B cell (primary cell): ENCODE measurements around the gene RELB. TPM values are rescaled to one million over a fixed set of nuclear protein-coding genes. Genes with fewer than 3 reads are reported as not detected.

Experiments used
- ATAC-seq: fragments of 200-7000 bp; cut with Tn5 transposase; one replicate; pipeline ENCODE4 v1.10.0; 2021; ENCODE audit warnings: low read depth, mild to moderate bottlenecking, moderate number of reproducible peaks, moderate library complexity
- CTCF ChIA-PET: fragments of 350-600 bp; sonication (Branson Sonifier 250); formaldehyde crosslinking; loops from one replicate; lab custom pipeline; 2021; ENCODE audit warnings: antibody characterized with exemption, inconsistent platforms; lab: Charles Lee
- POLR2A ChIA-PET: fragments of 350-600 bp; sonication (Branson Sonifier 250); formaldehyde crosslinking; loops from one replicate; lab custom pipeline; 2021; ENCODE audit warnings: antibody characterized with exemption; lab: Charles Lee
- DNase-seq: peaks from one replicate; pipeline ENCODE4 v3.0.0; 2013
- H2AFZ ChIP-seq: 2 replicates; pipeline ENCODE4 v1.6.1; 2012; ENCODE audit warnings: mild to moderate bottlenecking, low read depth, low read length; ENCODE audit not compliant: insufficient read depth, poor library complexity, severe bottlenecking
- H3K27ac ChIP-seq, 2 donors: 1 replicate in 1 of 2; 2 replicates in 1 of 2; pipeline ENCODE4 v1.5.1; 2012 to 2013; ENCODE audit warnings: low read length in 2 of 2, mild to moderate bottlenecking in 2 of 2, moderate library complexity in 1 of 2
- H3K27me3 ChIP-seq, 4 experiments: fragments of 200-600 bp in 1 of 4; sonication (generic) in 1 of 4; replicated peaks in 1 of 4; 1 replicate in 2 of 4; 2 replicates in 2 of 4; pipeline versions ENCODE4 v1.6.1 to v1.7.0; 2013 to 2016; ENCODE audit warnings: low read length in 3 of 4, mild to moderate bottlenecking in 2 of 4, mixed read lengths in 1 of 4, moderate library complexity in 1 of 4; ENCODE audit not compliant: insufficient read depth in 4 of 4, control insufficient read depth in 3 of 4; ENCODE audit errors: control extremely low read depth in 1 of 4
- H3K36me3 ChIP-seq, 2 experiments: replicated peaks in 1 of 2; 1 replicate in 1 of 2; 2 replicates in 1 of 2; pipeline versions ENCODE4 v1.6.1 to v1.7.1; 2013; ENCODE audit warnings: low read length in 1 of 2; ENCODE audit not compliant: insufficient read depth in 2 of 2, control insufficient read depth in 1 of 2; ENCODE audit errors: control extremely low read depth in 1 of 2, extremely low read depth in 1 of 2
- H3K4me1 ChIP-seq, 2 donors: fragments of 200-600 bp in 1 of 2; sonication (generic) in 1 of 2; 1 replicate in 1 of 2; 2 replicates in 1 of 2; pipeline versions ENCODE4 v1.5.1 to v1.6.1; 2013 to 2017; ENCODE audit warnings: low read length in 2 of 2; ENCODE audit not compliant: control insufficient read depth in 2 of 2, insufficient read depth in 2 of 2
- H3K4me2 ChIP-seq: replicated peaks from 2 replicates; pipeline ENCODE3; 2012; ENCODE audit warnings: mild to moderate bottlenecking, low read depth, low read length; ENCODE audit not compliant: poor library complexity, severe bottlenecking
- H3K4me3 ChIP-seq, 5 experiments: fragments of 200-600 bp in 1 of 5; sonication (generic) in 1 of 5; 1 replicate in 3 of 5; 2 replicates in 2 of 5; pipeline versions ENCODE4 v1.5.1 to v1.7.0; 2011 to 2016; ENCODE audit warnings: low read length in 4 of 5, mild to moderate bottlenecking in 4 of 5, low read depth in 2 of 5, control low read depth in 1 of 5, moderate library complexity in 1 of 5; ENCODE audit not compliant: insufficient read depth in 1 of 5; ENCODE audit errors: control extremely low read depth in 1 of 5, extremely low read depth in 1 of 5
- H3K79me2 ChIP-seq: fragments of 200-600 bp; sonication (generic); one replicate; pipeline ENCODE4 v1.6.0; 2016; ENCODE audit warnings: low read length; ENCODE audit not compliant: control insufficient read depth, insufficient read depth
- H3K9ac ChIP-seq: fragments of 200-600 bp; sonication (generic); 2 replicates; pipeline ENCODE4 v1.6.1; 2017; ENCODE audit warnings: mild to moderate bottlenecking, low read length, moderate library complexity
- H3K9me3 ChIP-seq, 3 donors: one replicate each; pipeline versions ENCODE4 v1.6.1 to v1.7.1; 2013; ENCODE audit warnings: low read length in 2 of 3; ENCODE audit not compliant: control insufficient read depth in 2 of 3, insufficient read depth in 1 of 3; ENCODE audit errors: control extremely low read depth in 1 of 3
- H4K20me1 ChIP-seq: 2 replicates; pipeline ENCODE4 v1.6.0; 2012; ENCODE audit warnings: mild to moderate bottlenecking, low read length; ENCODE audit not compliant: insufficient read depth, control insufficient read depth, poor library complexity, severe bottlenecking
- H3K27ac Mint-ChIP-seq: one replicate; pipeline ENCODE4 v1.8.0; 2021; ENCODE audit warnings: mixed read lengths
- H3K27me3 Mint-ChIP-seq: one replicate; pipeline ENCODE4 v1.8.0; 2021; ENCODE audit warnings: mixed read lengths
- H3K4me1 Mint-ChIP-seq: one replicate; pipeline ENCODE4 v1.8.0; 2021; ENCODE audit warnings: mixed read lengths
- H3K4me3 Mint-ChIP-seq: one replicate; pipeline ENCODE4 v1.8.0; 2021; ENCODE audit warnings: mixed read lengths
- H3K9me3 Mint-ChIP-seq: one replicate; pipeline ENCODE4 v1.8.0; 2022; ENCODE audit warnings: mixed read lengths; ENCODE audit not compliant: insufficient read depth
- CTCF ChIP-seq: fragments of 200-600 bp; IDR thresholded peaks from one replicate; pipeline ENCODE4 v1.8.0; 2022; ENCODE audit warnings: antibody characterized with exemption, mild to moderate bottlenecking
- EZH2 ChIP-seq: IDR thresholded peaks from 2 replicates; pipeline ENCODE4 v1.6.1; 2012; ENCODE audit warnings: borderline replicate concordance, low read depth, mild to moderate bottlenecking, moderate library complexity, low read length; ENCODE audit not compliant: insufficient read depth, poor library complexity, severe bottlenecking
- WGBS: methylation state at CpG from one replicate; pipeline ENCODE4 v1.1.5; 2013; ENCODE audit warnings: missing lambda C conversion rate; ENCODE audit not compliant: insufficient coverage; 5-methylcytosine and 5-hydroxymethylcytosine counted together
- intact Hi-C: fragments of 100-400 bp; cut with micrococcal nuclease; formaldehyde crosslinking; loops from one replicate; pipeline ENCODE4 v1.10.0; 2022
- polyA plus RNA-seq: library from polyadenylated mRNA; depleted of rRNA; stranded (reverse); fragments of >200 nt; gene quantifications from 2 replicates; pipeline ENCODE4 v1.2.3, GENCODE V29; 2012
- total RNA-seq, 2 donors: library from RNA; stranded (reverse); fragments of 120-200 nt in 1 of 2; gene quantifications; 1 replicate in 1 of 2; 2 replicates in 1 of 2; pipeline versions ENCODE4 v1.2.3 to v1.2.4, GENCODE V29; 2013 to 2022

RELB gene
- total and polyA plus RNA-seq, 2 donors (not counting 1 experiment from before 2014, with no cell fraction given), result 63.8 to 106 TPM

- Mint-ChIP-seq H3K9me3 (no peaks in the 10 kb centered on the region), H3K27me3 (no peaks in the 10 kb centered on the region), H3K4me3 (peak within 1 kb of the TSS; percentile 98), H3K4me1 (peaks cover 53% of the 10 kb centered on the region), H3K27ac (peak within 1 kb of the TSS; percentile 94)
- peak within 1 kb of the TSS; percentile 95 for H2AFZ ChIP-seq
- H3K4me1 ChIP-seq, result peaks cover 40 to 49% of the 10 kb centered on the region in 2 donors
- H3K27ac ChIP-seq, result peak within 1 kb of the TSS; percentile 62 to 92
- H4K20me1 ChIP-seq, result peaks cover 32% of the 10 kb centered on the region
- peaks cover 0 to 24% of the 10 kb centered on the region in 2 experiments for H3K36me3 ChIP-seq
- ChIA-PET POLR2A (interaction anchor here (0.9 to 4.1 kb wide), 4 partner anchors 13 to 99 kb away, joined by 3 to 28 read pairs (median 6); partner anchors contain the start of genes BLOC1S3, PPP1R37 and TRAPPC6A), CTCF (interaction anchor here (0.7 to 2.4 kb wide), 10 partner anchors 11 to 125 kb away, joined by 3 to 8 read pairs (median 4); partner anchors contain the start of gene PPP1R37)
- intact Hi-C loops, result loop anchor here (1.0 to 5.0 kb wide), 4 partner anchors 12 to 327 kb away; partner anchors contain the start of gene CLASRP
- no peaks in the 10 kb centered on the region for H3K9me3 ChIP-seq
- H3K79me2 ChIP-seq, result peaks cover 86% of the 10 kb centered on the region
- H3K4me2 ChIP-seq, result peak within 1 kb of the TSS; percentile 92
- TF ChIP-seq CTCF (peak; percentile 11), EZH2 (no peak)
- peak within 1 kb of the TSS; percentile 92 for H3K9ac ChIP-seq
- no peaks in the 10 kb centered on the region for H3K27me3 ChIP-seq
- WGBS, result under 1% methylated on average over 50 of the region's 61 CpGs
- ATAC-seq (peak; percentile 15), DNase-seq (peak; percentile 86)
- peak within 1 kb of the TSS; percentile 71 to 98 (median 77) for H3K4me3 ChIP-seq
Observed at GRCh38 chr19:45079063-45079910, 78.0 kb downstream of the RELB start, which contains the start of gene GEMIN7. Gene GEMIN7 (plus strand): TSS chr19:45079260. CDS start chr19:45090115, 10,855 bp downstream.
